Measurements from ENCODE around the gene LAMA3. TPM values are rescaled to one million over a fixed set of nuclear protein-coding genes. Genes with fewer than 3 reads are reported as not detected.

Gene LAMA3
- total RNA-seq, 1 donor from 2014 or later, result 4.1 TPM

- ATAC-seq (no peak), DNase-seq (ENCODE audit: missing footprints) (no peak)
- intact Hi-C loops (cut with DNase I), result no loop called here
Measured at GRCh38 chr18:23963443-23964165, 274.4 kb downstream of the LAMA3 start.

GRCh38 chr18:23964282-23965238 is 275.3 kb downstream of the LAMA3 start:
- DNase-seq (ENCODE audit: missing footprints), result no peak
- intact Hi-C loops (cut with DNase I), result no loop called here
- no peak for ATAC-seq

GRCh38 chr18:23966909-23967308 is 277.7 kb downstream of the LAMA3 start:
- DNase-seq (ENCODE audit: missing footprints), result no peak
- no peak for ATAC-seq
- intact Hi-C loops (cut with DNase I), result no loop called here

- intact Hi-C loops (cut with DNase I), result no loop called here
- no peak for ATAC-seq
- no peak for DNase-seq (ENCODE audit: missing footprints)
Measured at GRCh38 chr18:23967321-23968089, 278.3 kb downstream of the LAMA3 start.

GRCh38 chr18:23968638-23969604 is 279.7 kb downstream of the LAMA3 start:
- intact Hi-C loops (cut with DNase I), result no loop called here
- no peak for DNase-seq (ENCODE audit: missing footprints)
- no peak for ATAC-seq

- DNase-seq (ENCODE audit: missing footprints), result no peak
- no peak for ATAC-seq
- intact Hi-C loops (cut with DNase I), result no loop called here
Measured at GRCh38 chr18:23969664-23970063, 280.4 kb downstream of the LAMA3 start.

- ATAC-seq, result no peak
- intact Hi-C loops (cut with DNase I), result no loop called here
- DNase-seq (ENCODE audit: missing footprints), result no peak
Measured at GRCh38 chr18:23970161-23971096, 281.2 kb downstream of the LAMA3 start.

GRCh38 chr18:23971097-23971440 is 281.8 kb downstream of the LAMA3 start:
- intact Hi-C loops (cut with DNase I), result no loop called here
- ATAC-seq (no peak), DNase-seq (ENCODE audit: missing footprints) (no peak)

GRCh38 chr18:23971666-23972230 is 282.5 kb downstream of the LAMA3 start:
- ATAC-seq, result no peak
- intact Hi-C loops (cut with DNase I), result no loop called here
- DNase-seq (ENCODE audit: missing footprints), result no peak

- intact Hi-C loops (cut with DNase I), result no loop called here
- ATAC-seq (no peak), DNase-seq (ENCODE audit: missing footprints) (no peak)
Measured at GRCh38 chr18:23972453-23972852, 283.2 kb downstream of the LAMA3 start.

- no peak for ATAC-seq
- no peak for DNase-seq (ENCODE audit: missing footprints)
- intact Hi-C loops (cut with DNase I), result no loop called here
Measured at GRCh38 chr18:23977103-23977502, 287.9 kb downstream of the LAMA3 start.

- intact Hi-C loops (cut with DNase I), result no loop called here
- no peak for DNase-seq (ENCODE audit: missing footprints)
- ATAC-seq, result peak; percentile 59
Measured at GRCh38 chr18:23977719-23978483, 288.6 kb downstream of the LAMA3 start.

GRCh38 chr18:23981369-23981980 is 292.2 kb downstream of the LAMA3 start:
- ATAC-seq (no peak), DNase-seq (ENCODE audit: missing footprints) (no peak)
- intact Hi-C loops (cut with DNase I), result no loop called here

GRCh38 chr18:23982155-23983079 is 293.2 kb downstream of the LAMA3 start:
- peak; percentile 82 for DNase-seq (ENCODE audit: missing footprints)
- ATAC-seq, result peak; percentile 87
- intact Hi-C loops (cut with DNase I), result no loop called here

- ATAC-seq, result no peak
- intact Hi-C loops (cut with DNase I), result no loop called here
Measured at GRCh38 chr18:23983112-23983511, 293.9 kb downstream of the LAMA3 start.

More at GRCh38 chr18:23983112-23983511, 293.9 kb downstream of the LAMA3 start:
- DNase-seq (ENCODE audit: missing footprints), result no peak
